Neuronal stem cell (in vitro differentiated cells): ENCODE data around the gene MEF2A.
A peak's percentile ranks its signal among the peaks of the same experiment; 100 is the strongest.

Source experiments
- DNase-seq: peaks from one replicate; pipeline ENCODE4 v3.0.0-alpha.2; 2013; ENCODE audit warnings: low spot score
- H2AFZ ChIP-seq: one replicate; pipeline ENCODE4 v1.6.1; 2013; ENCODE audit warnings: mild to moderate bottlenecking, low read length, inconsistent platforms
- H2AK5ac ChIP-seq: 2 replicates; pipeline ENCODE4 v1.6.1; 2013; ENCODE audit warnings: low read depth, mild to moderate bottlenecking, inconsistent platforms, low read length, moderate library complexity, mixed read lengths
- H2BK120ac ChIP-seq: 2 replicates; pipeline ENCODE4 v1.6.1; 2013; ENCODE audit warnings: low read depth, mild to moderate bottlenecking, inconsistent platforms, low read length, moderate library complexity, mixed read lengths
- H2BK12ac ChIP-seq: one replicate; pipeline ENCODE4 v1.6.1; 2013; ENCODE audit warnings: low read length, inconsistent platforms
- H2BK15ac ChIP-seq: 2 replicates; pipeline ENCODE4 v1.6.1; 2013; ENCODE audit warnings: mild to moderate bottlenecking, low read length, inconsistent platforms, mixed read lengths
- H2BK5ac ChIP-seq: one replicate; pipeline ENCODE4 v1.6.1; 2013; ENCODE audit warnings: inconsistent platforms, mild to moderate bottlenecking, low read length, moderate library complexity
- H3K14ac ChIP-seq: one replicate; pipeline ENCODE4 v1.6.1; 2013; ENCODE audit warnings: low read length, inconsistent platforms
- H3K18ac ChIP-seq: 2 replicates; pipeline ENCODE4 v1.6.1; 2013; ENCODE audit warnings: low read length, inconsistent platforms
- H3K23ac ChIP-seq: 2 replicates; pipeline ENCODE4 v1.6.1; 2013; ENCODE audit warnings: low read depth, mild to moderate bottlenecking, mixed read lengths, low read length, inconsistent platforms; ENCODE audit not compliant: poor library complexity
- H3K27ac ChIP-seq: replicated peaks from 3 replicates; pipeline ENCODE4 v1.5.1; 2013; ENCODE audit warnings: low read length, inconsistent platforms
- H3K27me3 ChIP-seq, 3 experiments: 2 replicates each; pipeline ENCODE4 v1.6.1; 2013; ENCODE audit warnings: low read length in 3 of 3, mild to moderate bottlenecking in 2 of 3, inconsistent platforms in 1 of 3, low read depth in 1 of 3, mixed read lengths in 1 of 3, moderate library complexity in 1 of 3; ENCODE audit not compliant: control insufficient read depth in 3 of 3, insufficient read depth in 3 of 3
- H3K36me3 ChIP-seq, 2 donors: replicated peaks in 1 of 2; 2 replicates each; pipeline ENCODE4 v1.6.1; 2013; ENCODE audit warnings: low read length in 2 of 2; ENCODE audit not compliant: control insufficient read depth in 2 of 2, insufficient read depth in 2 of 2
- H3K4ac ChIP-seq: 2 replicates; pipeline ENCODE4 v1.6.1; 2013; ENCODE audit warnings: inconsistent platforms, mild to moderate bottlenecking, low read length, moderate library complexity
- H3K4me1 ChIP-seq, 2 donors: 1 replicate in 1 of 2; 2 replicates in 1 of 2; pipeline ENCODE4 v1.6.1; 2013; ENCODE audit warnings: low read length in 2 of 2, low read depth in 1 of 2; ENCODE audit not compliant: control insufficient read depth in 2 of 2, insufficient read depth in 1 of 2
- H3K4me2 ChIP-seq: one replicate; pipeline ENCODE4 v1.6.1; 2013; ENCODE audit warnings: mild to moderate bottlenecking, low read length, inconsistent platforms; ENCODE audit not compliant: insufficient read depth, poor library complexity, severe bottlenecking
- H3K4me3 ChIP-seq, 2 donors: 2 replicates each; pipeline ENCODE4 v1.5.1; 2013; ENCODE audit warnings: low read length in 2 of 2, mild to moderate bottlenecking in 2 of 2, inconsistent platforms in 1 of 2, moderate library complexity in 1 of 2
- H3K79me1 ChIP-seq: one replicate; pipeline ENCODE4 v1.6.1; 2013; ENCODE audit warnings: low read depth, mild to moderate bottlenecking, inconsistent platforms, low read length, moderate library complexity
- H3K9ac ChIP-seq: one replicate; pipeline ENCODE4 v1.6.1; 2013; ENCODE audit warnings: mild to moderate bottlenecking, low read depth, low read length, inconsistent platforms; ENCODE audit not compliant: poor library complexity
- H3K9me3 ChIP-seq, 2 donors: replicated peaks in 1 of 2; 2 replicates each; pipeline versions ENCODE3 to v1.6.1; 2013; ENCODE audit warnings: low read length in 2 of 2, mild to moderate bottlenecking in 2 of 2, inconsistent platforms in 1 of 2, low read depth in 1 of 2, mixed read lengths in 1 of 2, moderate library complexity in 1 of 2; ENCODE audit not compliant: control insufficient read depth in 2 of 2, insufficient read depth in 1 of 2
- H4K8ac ChIP-seq: one replicate; pipeline ENCODE4 v1.6.1; 2013; ENCODE audit warnings: low read depth, mild to moderate bottlenecking, inconsistent platforms, low read length, moderate library complexity
- H4K91ac ChIP-seq: one replicate; pipeline ENCODE4 v1.6.1; 2013; ENCODE audit warnings: low read length, low read depth, mild to moderate bottlenecking, inconsistent platforms; ENCODE audit not compliant: poor library complexity
- WGBS, 2 donors: extraction: QIAGEN DNeasy Blood & Tissue Kit; methylation state at CpG; one replicate each; pipeline ENCODE4 v1.1.7; 2013; ENCODE audit warnings: missing lambda C conversion rate in 2 of 2, mixed read lengths in 1 of 2; ENCODE audit not compliant: insufficient read length in 2 of 2, insufficient replicate concordance in 1 of 2; ENCODE audit errors: extremely low coverage in 2 of 2; 5-methylcytosine and 5-hydroxymethylcytosine counted together

MEF2A gene

DNA sequence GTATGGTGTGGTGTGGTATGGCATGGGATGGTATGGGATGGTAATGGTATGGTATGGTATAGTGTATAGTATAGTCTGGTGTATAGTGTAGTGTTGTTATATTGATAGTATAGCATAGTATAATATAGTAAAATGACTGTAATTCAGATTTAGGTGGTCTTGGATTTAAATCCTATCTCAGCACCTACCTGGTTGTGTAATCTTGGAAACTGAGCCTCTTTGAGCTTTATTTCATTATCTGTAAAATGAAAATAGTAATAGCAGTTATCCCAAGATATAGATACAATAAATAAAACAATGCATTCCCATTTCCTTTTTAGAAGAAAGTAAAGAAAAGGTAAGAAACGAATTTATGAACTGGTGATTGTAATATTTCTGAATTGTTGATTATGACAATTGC is 27.5 kb upstream of the MEF2A start:
- H3K18ac ChIP-seq, result no peak overlapping the region
- no peak overlapping the region for H4K91ac ChIP-seq
- H2BK12ac ChIP-seq, result no peak overlapping the region
- H3K79me1 ChIP-seq, result no peaks in the 10 kb centered on the region
- DNase-seq, result no peak
- H3K4me2 ChIP-seq, result no peak overlapping the region
- no peak overlapping the region for H2BK15ac ChIP-seq
- no peak overlapping the region for H2AK5ac ChIP-seq
- no peak overlapping the region for H2BK120ac ChIP-seq
- peaks cover 0 to 6% of the 10 kb centered on the region in 2 donors for H3K4me1 ChIP-seq
- no peak overlapping the region for H3K9ac ChIP-seq
- H3K23ac ChIP-seq, result peak overlapping the region; percentile 80
- no peak overlapping the region for H3K4ac ChIP-seq
- no peaks in the 10 kb centered on the region for H3K36me3 ChIP-seq
- H2BK5ac ChIP-seq, result no peak overlapping the region
- peaks cover 0 to 4% (median 2%) of the 10 kb centered on the region in 3 experiments for H3K27me3 ChIP-seq
- no peak overlapping the region for H2AFZ ChIP-seq
- H3K9me3 ChIP-seq, result no peaks in the 10 kb centered on the region
- H3K4me3 ChIP-seq, result no peak overlapping the region
- no CpG with 5 or more reads among the region's 1 CpG for WGBS, 2 donors
- no peak overlapping the region for H3K14ac ChIP-seq
- no peak overlapping the region for H4K8ac ChIP-seq
- H3K27ac ChIP-seq, result no peak overlapping the region

DNA sequence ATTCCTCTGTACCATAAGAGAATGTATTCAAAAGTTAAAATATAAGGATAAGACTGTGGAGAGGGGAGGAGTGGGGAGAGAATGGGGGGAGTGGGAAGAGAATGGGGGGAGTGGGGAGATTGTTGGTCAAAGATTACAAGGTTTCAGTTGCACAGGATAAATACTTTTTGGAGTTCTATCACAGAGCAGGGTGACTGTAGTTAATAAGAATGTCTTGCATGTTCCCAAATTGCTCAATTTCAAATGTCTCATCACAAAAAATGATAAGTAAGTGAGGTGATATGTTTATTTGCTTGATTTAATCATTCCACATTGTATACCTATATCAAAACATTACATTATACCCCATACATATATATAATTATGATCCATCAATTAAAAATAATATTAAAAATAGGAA is 23.0 kb upstream of the MEF2A start:
- H3K9me3 ChIP-seq, result no peaks in the 10 kb centered on the region
- H2BK15ac ChIP-seq, result no peak overlapping the region
- H3K4me3 ChIP-seq, result no peak overlapping the region
- no peak overlapping the region for H2AFZ ChIP-seq
- no peak overlapping the region for H3K4ac ChIP-seq
- no peak overlapping the region for H2AK5ac ChIP-seq
- no peak overlapping the region for H2BK120ac ChIP-seq
- H2BK5ac ChIP-seq, result no peak overlapping the region
- H3K79me1 ChIP-seq, result no peaks in the 10 kb centered on the region
- H4K91ac ChIP-seq, result no peak overlapping the region
- peaks cover 0 to 16% (median 2%) of the 10 kb centered on the region in 3 experiments for H3K27me3 ChIP-seq
- no peak overlapping the region for H4K8ac ChIP-seq
- no peaks in the 10 kb centered on the region for H3K4me1 ChIP-seq
- H3K36me3 ChIP-seq, result no peaks in the 10 kb centered on the region
- H3K14ac ChIP-seq, result no peak overlapping the region
- no peak overlapping the region for H3K9ac ChIP-seq
- no peak overlapping the region for H2BK12ac ChIP-seq
- H3K23ac ChIP-seq, result no peak overlapping the region
- no peak overlapping the region for H3K27ac ChIP-seq
- DNase-seq, result no peak
- no peak overlapping the region for H3K4me2 ChIP-seq
- H3K18ac ChIP-seq, result no peak overlapping the region

DNA sequence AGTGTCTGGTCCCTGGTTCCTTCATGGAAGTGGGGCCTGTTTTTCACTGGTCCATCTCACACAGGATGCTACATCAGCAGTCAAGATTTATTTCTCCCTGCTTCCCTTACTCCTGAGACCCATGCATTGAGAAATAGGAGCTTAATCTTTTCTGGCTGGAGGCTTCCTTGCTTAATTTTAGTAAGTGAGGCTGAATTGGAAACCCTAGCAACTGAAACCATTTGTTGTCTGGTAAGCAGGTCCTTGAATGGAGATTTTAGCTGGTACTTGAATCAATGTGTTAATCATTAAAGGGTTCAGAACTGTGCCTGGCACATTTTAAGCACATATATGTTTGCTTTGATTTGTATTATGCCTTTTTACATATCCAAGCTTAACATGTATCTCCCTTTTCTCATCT is 20.2 kb upstream of the MEF2A start:
- Histone ChIP-seq H2BK5ac (no peak overlapping the region), H2AK5ac (no peak overlapping the region), H3K4me3 (no peak overlapping the region), H3K79me1 (no peaks in the 10 kb centered on the region), H2BK12ac (no peak overlapping the region), H3K9ac (no peak overlapping the region), H4K8ac (no peak overlapping the region), H3K18ac (no peak overlapping the region), H3K4me2 (no peak overlapping the region), H3K36me3 (no peaks in the 10 kb centered on the region), H3K4me1 (no peaks in the 10 kb centered on the region), H2BK120ac (no peak overlapping the region), H3K23ac (no peak overlapping the region), H3K27me3 (peaks cover 0 to 26% (median 0%) of the 10 kb centered on the region in 3 experiments), H3K27ac (no peak overlapping the region), H3K4ac (no peak overlapping the region), H3K9me3 (no peaks in the 10 kb centered on the region), H2AFZ (no peak overlapping the region), H2BK15ac (no peak overlapping the region), H3K14ac (no peak overlapping the region), H4K91ac (no peak overlapping the region)
- DNase-seq, result no peak

DNA sequence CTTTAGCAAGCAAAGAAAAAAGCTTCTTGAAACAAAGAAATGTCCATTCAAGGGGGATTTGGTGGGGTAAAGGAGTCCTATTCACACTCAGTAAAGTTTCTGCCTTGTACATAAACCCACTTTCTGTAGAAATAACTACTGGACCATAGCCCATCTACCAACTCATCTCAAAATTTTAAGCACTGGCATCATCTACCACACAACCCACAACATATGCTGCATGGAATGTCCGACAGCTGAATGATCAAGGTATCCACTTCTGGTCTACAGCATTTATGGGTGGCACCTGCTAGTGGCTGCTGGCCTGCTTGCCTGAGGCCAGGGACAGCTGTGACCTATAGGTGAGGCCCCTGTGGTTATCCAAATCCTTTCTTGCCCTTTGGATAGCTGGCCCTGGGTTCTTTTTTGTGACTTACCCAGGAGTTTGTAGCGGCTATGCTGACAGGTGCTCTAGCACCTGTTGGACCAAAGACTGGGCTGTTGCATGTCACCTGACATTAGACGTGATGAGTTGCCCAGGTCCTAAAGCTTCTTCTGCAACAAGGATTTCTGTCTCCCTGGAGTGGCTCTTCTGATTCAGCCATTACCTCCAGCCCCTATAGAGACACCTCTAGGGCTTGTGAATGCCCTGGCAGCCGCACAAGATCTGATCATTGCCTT is 19.2 kb upstream of the MEF2A start:
- DNase-seq, result no peak
- H3K23ac ChIP-seq, result no peak overlapping the region
- H3K27me3 ChIP-seq, result peaks cover 0 to 24% (median 0%) of the 10 kb centered on the region in 3 experiments
- WGBS, 2 donors, result no CpG with 5 or more reads among the region's 4 CpGs
- no peaks in the 10 kb centered on the region for H3K36me3 ChIP-seq
- H2BK120ac ChIP-seq, result no peak overlapping the region
- no peak overlapping the region for H3K4me2 ChIP-seq
- no peak overlapping the region for H4K91ac ChIP-seq
- no peak overlapping the region for H3K27ac ChIP-seq
- no peak overlapping the region for H3K14ac ChIP-seq
- no peak overlapping the region for H2AK5ac ChIP-seq
- H3K18ac ChIP-seq, result no peak overlapping the region
- H3K9me3 ChIP-seq, result no peaks in the 10 kb centered on the region
- H2BK5ac ChIP-seq, result no peak overlapping the region
- no peak overlapping the region for H4K8ac ChIP-seq
- no peak overlapping the region for H2AFZ ChIP-seq
- H2BK15ac ChIP-seq, result no peak overlapping the region
- no peak overlapping the region for H3K9ac ChIP-seq
- no peak overlapping the region for H3K4me3 ChIP-seq
- H2BK12ac ChIP-seq, result no peak overlapping the region
- H3K79me1 ChIP-seq, result no peaks in the 10 kb centered on the region
- H3K4me1 ChIP-seq, result no peaks in the 10 kb centered on the region
- no peak overlapping the region for H3K4ac ChIP-seq
